KG1 (cell line): Measurements from ENCODE around the gene STX1A.

Experiments used
- DNase-seq: peaks from one replicate; lab custom pipeline; 2025; lab: John Stamatoyannopoulos, UW

Gene STX1A

DNA sequence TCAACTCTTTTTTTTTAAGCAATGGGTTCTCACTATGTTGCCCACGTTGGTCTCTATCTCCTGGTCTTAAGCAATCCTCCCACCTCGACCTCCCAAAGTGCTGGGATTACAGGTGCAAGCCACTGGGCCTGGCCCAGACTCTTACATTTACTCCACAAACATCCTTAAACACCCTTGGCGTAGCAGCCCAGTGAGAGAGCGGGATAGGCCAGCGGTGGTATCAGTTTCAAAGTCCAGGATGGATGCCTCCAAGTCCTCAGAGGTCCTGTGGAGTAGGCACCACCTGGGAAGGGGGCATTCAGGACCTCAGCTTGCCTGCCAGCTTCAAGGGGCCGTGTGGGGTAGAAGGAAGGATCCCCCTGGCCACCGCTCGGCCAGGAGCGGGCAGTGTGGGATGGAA is 69.9 kb downstream of the STX1A start:
- no peak for DNase-seq
